ENCODE measurements around the gene LGALS16.

GRCh38 chr19:39671739-39672363 is 16.1 kb downstream of the LGALS16 start:
- TF ChIP-seq CTCF (IDR thresholded peaks at IDR 0.05; ENCODE audit: extremely low read depth in 1 of 2, insufficient read depth in 1 of 2, low read depth in 1 of 2, low read length in 2 of 2) (peak; percentile 29 to 39), POLR2A (IDR thresholded peaks at IDR 0.05; ENCODE audit: low read depth, low read length) (no peak)

Measured in endothelial cell of umbilical vein (primary cell).